HG03280 (cell line): ENCODE measurements around the gene FFAR1.

Source experiments
- ATAC-seq: cut with Tn5 transposase; IDR thresholded peaks from one replicate; pipeline ENCODE4 v1.9.1; 2021; ENCODE audit warnings: mild to moderate bottlenecking, moderate library complexity; ENCODE audit not compliant: unreplicated experiment

Gene FFAR1

DNA sequence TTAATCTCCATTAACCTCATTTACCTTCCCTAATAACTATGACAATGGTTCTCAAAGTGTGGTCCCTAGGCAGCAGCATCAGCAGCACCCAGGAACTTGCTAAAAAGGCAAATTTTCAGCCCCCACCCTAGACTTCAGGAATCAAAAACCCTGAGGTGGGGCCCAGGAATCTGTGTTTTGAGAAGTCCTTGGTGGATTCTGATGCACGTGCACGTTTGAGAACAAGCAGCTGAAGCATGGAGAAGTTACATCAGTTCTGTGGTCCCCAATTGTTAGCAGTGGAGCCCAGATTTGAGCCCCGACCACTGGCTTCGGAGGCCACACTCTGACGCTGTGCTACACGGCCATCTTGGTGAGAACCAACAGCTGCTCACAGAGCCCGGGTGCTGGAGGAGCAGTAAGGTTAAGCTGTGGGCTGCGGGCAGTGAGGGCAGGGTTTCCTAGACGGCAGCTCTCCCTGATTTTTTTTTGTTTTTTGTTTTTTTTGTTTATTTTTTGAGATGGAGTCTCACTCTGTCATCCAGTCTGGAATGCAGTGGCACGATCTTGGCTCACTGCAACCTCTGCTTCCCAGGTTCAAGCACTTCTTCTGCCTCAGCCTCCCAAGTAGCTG lies 32.7 kb upstream of the FFAR1 start:
- no peak for ATAC-seq

DNA sequence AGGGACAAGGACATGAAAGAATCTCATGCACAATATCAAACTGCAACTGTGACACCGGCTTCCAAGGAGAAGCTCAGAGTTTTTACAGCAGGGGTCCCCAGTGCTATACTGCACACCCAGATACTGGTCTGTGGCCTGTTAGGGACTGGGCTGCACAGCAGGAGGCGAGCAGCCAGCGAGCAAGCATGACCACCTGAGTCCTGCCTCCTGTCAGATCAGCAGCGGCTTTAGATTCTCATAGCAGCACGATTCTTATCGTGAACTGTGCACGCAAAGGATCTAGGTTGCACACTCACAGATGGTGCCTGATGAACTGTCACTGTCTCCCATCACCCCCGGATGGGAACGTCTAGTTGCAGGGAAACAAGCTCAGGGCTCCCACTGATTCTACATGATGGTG lies 31.8 kb upstream of the FFAR1 start:
- ATAC-seq: no peak

DNA sequence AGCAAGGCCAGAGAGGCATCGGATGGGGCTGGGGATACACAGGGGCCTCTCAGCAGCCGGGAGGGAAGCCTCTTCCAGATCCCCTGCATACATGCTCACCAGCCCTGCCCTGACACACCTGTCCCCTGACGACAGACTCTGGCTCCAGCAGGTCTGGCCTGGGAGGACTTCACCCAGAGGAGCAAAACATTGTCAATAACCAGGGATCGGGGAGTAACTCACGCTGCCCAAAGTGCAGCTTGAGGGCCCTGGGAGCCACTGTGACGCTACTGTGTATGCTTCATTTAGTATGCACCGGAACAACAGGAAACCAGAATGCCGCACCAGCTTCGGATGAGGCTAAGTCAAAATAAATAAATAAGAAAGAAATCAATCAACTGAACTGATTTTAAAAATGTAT lies 31.1 kb upstream of the FFAR1 start:
- ATAC-seq: no peak

- no peak for ATAC-seq
Observed at GRCh38 chr19:35317464-35318043, 30.1 kb upstream of the FFAR1 start.

DNA sequence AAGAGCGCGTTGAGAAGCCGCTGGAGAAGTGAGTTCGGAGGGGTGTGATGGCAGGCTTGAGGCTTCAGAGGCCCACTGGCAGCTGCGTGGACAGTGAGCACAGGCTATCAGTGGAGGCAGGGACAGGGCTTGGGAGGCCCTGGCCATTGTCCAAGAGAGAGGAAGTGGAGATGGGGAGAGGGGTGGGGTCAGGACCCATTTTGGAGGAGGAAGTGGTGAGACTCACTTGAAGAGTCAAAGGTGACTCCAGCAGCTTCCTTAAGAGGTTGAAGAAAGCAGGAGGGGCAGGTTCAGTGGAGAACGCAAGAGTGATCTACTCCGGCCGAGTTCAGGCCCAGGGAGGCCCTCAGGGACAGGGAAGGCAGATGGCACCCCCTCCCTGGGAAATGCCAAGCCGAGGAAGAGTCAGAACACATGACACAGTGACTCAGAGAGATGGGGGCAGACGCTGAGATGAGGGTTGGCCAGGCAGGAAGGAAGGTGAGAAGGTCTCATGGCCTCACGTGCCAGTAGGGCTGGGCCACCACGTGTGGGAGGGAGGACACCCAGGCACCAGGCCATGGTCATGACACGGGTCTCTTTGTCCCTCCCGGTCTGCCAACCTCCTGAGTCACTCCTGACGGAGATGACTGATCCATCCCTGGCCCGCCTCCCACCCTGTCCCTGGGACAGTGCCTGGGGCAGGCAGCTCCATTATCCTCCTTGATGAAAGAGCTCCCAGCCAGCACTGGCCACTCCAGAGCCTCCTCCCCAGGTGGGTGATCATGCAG lies 28.8 kb upstream of the FFAR1 start:
- no peak for ATAC-seq

DNA sequence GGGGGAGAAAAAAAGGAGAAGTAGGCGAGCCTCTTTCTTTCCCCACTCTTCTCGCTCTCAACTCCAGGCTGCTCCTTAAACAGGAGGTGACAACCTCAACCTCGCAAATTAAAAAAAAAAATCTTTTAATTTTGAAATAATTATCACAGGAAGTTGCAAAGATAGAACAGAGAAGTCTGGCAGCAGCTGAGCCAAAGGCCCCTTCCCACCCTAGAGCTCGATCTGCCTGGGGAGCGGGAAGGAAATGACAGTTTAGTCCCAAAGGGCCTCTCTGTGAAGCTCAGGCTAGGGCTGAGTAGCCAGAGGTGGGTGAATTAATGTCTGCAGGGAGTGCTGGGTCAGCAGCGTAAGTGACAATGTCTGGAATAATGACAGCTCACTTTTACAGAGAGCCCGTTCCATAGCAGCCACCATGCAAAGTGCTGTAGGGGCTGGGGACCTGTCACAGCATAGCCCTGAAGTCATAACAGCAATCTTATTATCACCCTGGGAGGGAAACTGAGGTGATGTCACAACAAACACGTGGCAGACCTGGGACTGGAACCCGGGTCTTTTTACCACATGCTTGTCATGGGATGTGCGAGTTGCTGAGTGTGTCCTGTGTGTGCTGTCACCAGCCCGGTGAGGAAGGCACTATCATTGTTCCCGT lies 27.5 kb upstream of the FFAR1 start:
- ATAC-seq: no peak

GRCh38 chr19:35321291-35321690 lies 26.4 kb upstream of the FFAR1 start:
- ATAC-seq: no peak

GRCh38 chr19:35322014-35322413 lies 25.7 kb upstream of the FFAR1 start:
- ATAC-seq: no peak

DNA sequence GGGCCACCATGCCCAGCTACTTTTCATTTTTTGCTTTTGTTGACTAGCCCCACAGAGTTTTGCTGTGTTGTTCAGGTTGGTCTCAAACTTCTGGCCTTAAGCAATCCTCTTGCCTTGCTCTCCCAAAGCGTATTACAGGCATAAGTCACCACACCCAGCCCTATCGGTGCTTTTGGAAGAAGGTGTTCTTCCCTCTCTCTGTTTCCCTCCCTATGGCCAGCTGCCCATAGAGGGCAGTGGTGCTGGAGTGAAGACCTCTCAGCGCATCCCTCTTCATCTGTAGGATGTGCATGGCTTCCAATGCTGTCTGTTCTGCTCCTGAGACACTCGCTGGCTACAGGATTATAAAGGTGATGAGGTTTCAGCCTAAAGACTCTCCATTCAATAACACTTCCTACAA lies 20.1 kb upstream of the FFAR1 start:
- ATAC-seq: no peak

GRCh38 chr19:35328851-35329285 lies 18.8 kb upstream of the FFAR1 start, which contains the start of gene CD22:
Gene CD22 (plus strand): TSS chr19:35329187. CDS start chr19:35332041, 2,854 bp downstream.
- no peak for ATAC-seq

DNA sequence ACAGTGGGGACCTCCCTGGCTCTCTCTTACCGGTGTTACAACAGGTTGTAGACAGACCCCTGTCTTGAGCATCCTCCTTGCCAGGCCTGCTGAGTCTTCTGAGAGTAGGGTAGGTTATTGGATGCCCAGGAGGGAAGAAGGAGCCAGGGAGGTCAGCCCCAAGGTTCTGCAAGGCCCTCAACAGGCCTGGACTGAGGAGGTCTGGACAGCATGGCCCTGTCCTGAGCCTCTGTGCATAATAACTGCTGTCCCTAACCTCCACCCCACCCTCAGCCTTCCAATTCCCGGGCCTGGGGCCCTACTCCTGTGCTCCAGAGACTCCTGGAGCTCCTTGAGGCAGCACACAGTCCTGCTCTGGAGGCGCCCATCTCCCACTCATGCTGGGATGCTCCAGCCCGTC lies 18.4 kb upstream of the FFAR1 start:
- ATAC-seq: no peak

- ATAC-seq: peak; percentile 52
Observed at GRCh38 chr19:35330475-35330874, 17.2 kb upstream of the FFAR1 start.

DNA sequence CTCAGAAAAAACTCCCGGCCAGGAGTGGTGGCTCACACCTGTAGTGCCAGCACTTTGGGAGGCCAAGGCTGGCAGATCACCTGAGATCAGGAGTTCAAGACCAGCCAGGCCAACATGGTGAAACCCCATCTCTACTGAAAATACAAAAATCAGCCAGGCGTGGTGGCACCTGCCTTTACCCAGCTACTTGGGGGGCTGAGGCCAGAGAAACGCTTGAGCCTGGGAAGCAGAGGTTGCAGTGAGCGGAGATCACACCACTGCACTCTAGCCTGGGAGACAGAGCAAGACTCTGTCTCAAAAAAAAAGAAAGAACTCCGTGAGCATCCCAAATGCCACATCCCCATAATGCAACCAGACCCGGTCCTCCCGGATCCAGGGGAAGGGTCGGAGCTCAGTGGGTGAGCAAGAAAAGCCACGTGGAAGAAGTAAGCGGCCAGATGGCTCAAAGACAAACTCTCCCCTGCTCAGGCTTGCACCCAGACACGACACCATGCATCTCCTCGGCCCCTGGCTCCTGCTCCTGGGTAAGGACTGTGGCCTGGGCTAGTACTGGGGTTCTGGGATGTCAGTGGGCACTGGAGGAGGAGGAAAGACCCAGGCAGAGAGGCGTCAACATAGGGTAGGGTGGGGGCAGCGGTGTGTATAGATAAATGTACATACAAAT lies 16.0 kb upstream of the FFAR1 start:
- no peak for ATAC-seq

DNA sequence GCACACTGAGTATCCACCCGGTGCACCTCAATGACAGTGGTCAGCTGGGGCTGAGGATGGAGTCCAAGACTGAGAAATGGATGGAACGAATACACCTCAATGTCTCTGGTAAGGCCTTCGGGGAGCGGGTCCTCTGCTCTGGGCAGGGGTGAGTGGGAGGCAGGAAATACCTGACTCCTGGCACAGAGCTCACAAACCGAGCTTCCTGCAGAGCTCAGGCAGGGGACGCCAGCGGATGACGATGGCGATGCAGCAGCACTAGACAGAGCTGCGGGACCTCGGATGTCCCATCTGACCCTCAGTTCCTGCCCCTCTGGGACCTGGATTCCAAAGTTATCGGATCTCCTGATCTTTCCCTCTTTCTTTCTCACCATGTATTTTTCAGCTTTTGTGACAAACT lies 14.9 kb upstream of the FFAR1 start:
- ATAC-seq: no peak

DNA sequence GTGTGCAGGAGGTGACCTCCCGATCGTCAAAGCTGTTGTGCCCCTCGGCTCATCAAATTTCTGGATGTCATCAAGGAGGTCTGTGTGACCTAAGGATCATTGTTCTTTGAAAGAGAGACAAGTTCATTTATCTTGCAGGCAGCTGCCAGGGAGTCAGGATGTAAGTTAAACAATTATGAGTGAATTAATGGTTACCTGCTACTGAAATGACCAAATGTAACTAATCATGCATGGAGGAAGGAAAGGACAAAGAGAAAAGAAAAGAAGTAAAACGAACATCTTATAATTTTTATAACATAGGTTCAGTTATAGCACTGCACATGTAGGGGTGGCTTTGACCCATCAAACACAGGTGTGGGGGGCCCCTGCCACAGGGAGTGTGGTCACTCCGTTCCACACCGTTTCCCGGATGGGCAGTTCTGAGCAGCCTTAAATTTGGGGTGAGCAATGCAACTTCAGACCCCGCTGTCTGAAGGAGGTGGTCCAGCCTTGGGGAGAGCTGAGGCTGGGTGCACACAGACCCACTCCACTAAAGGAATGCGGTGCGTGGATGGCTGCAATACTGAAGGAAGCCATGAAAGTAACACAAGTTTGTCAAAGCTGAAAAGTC lies 13.5 kb upstream of the FFAR1 start:
- ATAC-seq: no peak

DNA sequence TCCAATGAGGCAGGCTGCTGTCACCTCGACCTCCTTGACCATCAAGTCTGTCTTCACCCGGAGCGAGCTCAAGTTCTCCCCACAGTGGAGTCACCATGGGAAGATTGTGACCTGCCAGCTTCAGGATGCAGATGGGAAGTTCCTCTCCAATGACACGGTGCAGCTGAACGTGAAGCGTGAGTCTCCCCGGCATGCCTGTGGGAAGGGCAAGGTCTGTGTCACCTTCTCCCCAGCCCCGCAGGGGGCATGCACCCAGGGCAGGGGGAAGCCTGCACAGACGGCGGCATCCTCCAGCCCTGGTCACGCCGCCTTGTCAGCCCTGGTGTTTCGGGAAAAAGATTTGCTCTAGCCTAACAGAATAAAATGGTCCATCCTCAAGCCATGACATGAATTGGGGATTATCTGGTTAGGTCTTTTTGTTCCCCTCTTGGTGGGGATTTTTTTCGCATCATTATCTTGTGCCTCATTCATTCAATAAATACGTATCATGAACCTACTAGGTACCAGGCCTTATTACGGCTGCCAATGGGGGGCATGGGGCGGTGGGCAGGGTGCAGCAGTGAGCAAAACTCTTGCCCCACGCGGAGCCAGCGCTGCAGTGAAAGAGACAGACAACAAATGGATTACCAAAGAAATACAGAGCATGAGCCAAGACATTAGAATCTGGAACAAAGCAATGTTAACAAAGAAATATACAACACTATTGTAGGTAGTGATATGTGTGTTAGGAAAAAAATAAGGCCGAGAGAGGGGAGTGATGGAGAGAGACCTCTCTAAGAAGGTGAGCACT lies 11.3 kb upstream of the FFAR1 start:
- no peak for ATAC-seq

GRCh38 chr19:35337097-35337983 lies 10.4 kb upstream of the FFAR1 start:
- no peak for ATAC-seq

DNA sequence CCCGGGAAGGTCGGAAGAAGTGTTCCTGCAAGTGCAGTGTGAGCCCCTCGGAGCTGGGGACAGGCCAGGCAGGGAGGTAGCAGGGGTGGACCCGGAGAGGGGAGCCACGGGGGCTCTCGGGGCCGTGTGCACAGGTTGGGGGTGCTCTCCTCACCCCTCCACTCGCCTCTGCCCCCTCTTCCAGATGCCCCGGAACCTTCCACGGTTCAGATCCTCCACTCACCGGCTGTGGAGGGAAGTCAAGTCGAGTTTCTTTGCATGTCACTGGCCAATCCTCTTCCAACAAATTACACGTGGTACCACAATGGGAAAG lies 9.8 kb upstream of the FFAR1 start:
- ATAC-seq: no peak

DNA sequence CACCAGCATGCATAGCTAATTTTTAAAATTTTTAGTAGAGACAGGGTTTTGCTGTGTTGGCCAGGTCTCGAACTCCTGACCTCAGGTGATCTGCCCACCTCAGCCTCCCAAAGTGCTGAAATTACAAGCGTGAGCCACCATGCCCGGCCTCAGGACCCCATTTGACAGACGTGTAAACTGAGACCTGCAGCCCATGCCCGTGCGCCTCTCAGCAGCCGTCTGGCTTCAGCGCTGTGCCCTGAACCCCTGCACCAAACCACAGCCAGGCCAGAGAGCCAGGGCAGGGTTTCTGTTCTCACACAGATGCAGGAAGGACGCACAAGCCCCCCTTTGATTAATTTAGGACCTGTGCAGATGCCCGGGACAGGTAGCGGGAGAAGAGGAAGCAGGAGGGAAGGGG lies 7.3 kb upstream of the FFAR1 start:
- ATAC-seq: no peak
